ENCODE results near the gene TBX10.
"Not testable (repeated sequence)": the region's sequence is repeated elsewhere in the genome, so short reads cannot be mapped to it uniquely, and the experiment has no call there.

The TBX10 gene

GRCh38 chr11:67592880-67593564, 46.5 kb downstream of the TBX10 start:
- no peak overlapping the region for H3K4me3 ChIP-seq (ENCODE audit: low read length)
- no peak for DNase-seq (ENCODE audit: low read depth)
- no peak for TF ChIP-seq CTCF (conservative IDR thresholded peaks at IDR 0.05; ENCODE audit: low read depth, low read length)

GRCh38 chr11:67588899-67589415, 50.6 kb downstream of the TBX10 start:
- not testable (repeated sequence) for DNase-seq (ENCODE audit: low read depth); H3K4me3 ChIP-seq (ENCODE audit: low read length)

GRCh38 chr11:67588136-67588503, 51.4 kb downstream of the TBX10 start:
- H3K4me3 ChIP-seq (ENCODE audit: low read length) = no peak overlapping the region
- no peak for TF ChIP-seq CTCF (conservative IDR thresholded peaks at IDR 0.05; ENCODE audit: low read depth, low read length)
- DNase-seq (ENCODE audit: low read depth) = no peak

- no peak for DNase-seq (ENCODE audit: low read depth)
- H3K4me3 ChIP-seq (ENCODE audit: low read length) = no peak overlapping the region
- TF ChIP-seq CTCF (conservative IDR thresholded peaks at IDR 0.05; ENCODE audit: low read depth, low read length) = no peak
These were observed 52.9 kb downstream of the TBX10 start for GRCh38 chr11:67586568-67587250.

GRCh38 chr11:67585911-67586310, 53.7 kb downstream of the TBX10 start:
- no peak for DNase-seq (ENCODE audit: low read depth)
- H3K4me3 ChIP-seq (ENCODE audit: low read length) = peak overlapping the region; percentile 83
- TF ChIP-seq CTCF (conservative IDR thresholded peaks at IDR 0.05; ENCODE audit: low read depth, low read length) = no peak

GRCh38 chr11:67584881-67585873, 54.4 kb downstream of the TBX10 start:
- H3K4me3 ChIP-seq (ENCODE audit: low read length) = peak overlapping the region; percentile 83

More at GRCh38 chr11:67584881-67585873, 54.4 kb downstream of the TBX10 start:
- TF ChIP-seq CTCF (conservative IDR thresholded peaks at IDR 0.05; ENCODE audit: low read depth, low read length) = peak; percentile 43
- DNase-seq (ENCODE audit: low read depth) = peak; percentile 47
